NT2/D1 (cell line): ENCODE results near the gene APOF.
"Not testable (repeated sequence)": the region's sequence is repeated elsewhere in the genome, so short reads cannot be mapped to it uniquely, and the experiment has no call there.

Source experiments
- DNase-seq: peaks from one replicate; pipeline ENCODE4 v3.0.0-alpha.2; 2011; ENCODE audit warnings: low read depth, low spot score
- H3K27me3 ChIP-seq: 2 replicates; pipeline ENCODE4 v1.6.0; 2011; ENCODE audit warnings: mild to moderate bottlenecking; ENCODE audit not compliant: insufficient read length, insufficient read depth
- H3K36me3 ChIP-seq: 2 replicates; pipeline ENCODE4 v1.6.1; 2011; ENCODE audit warnings: mild to moderate bottlenecking, low read length, mixed read lengths; ENCODE audit not compliant: insufficient read depth, insufficient read length
- H3K4me1 ChIP-seq: 2 replicates; pipeline ENCODE4 v1.5.1; 2011; ENCODE audit not compliant: insufficient read depth, insufficient read length
- H3K4me3 ChIP-seq: 2 replicates; pipeline ENCODE4 v1.5.1; 2011; ENCODE audit warnings: low read depth; ENCODE audit not compliant: insufficient read length
- H3K9ac ChIP-seq: 2 replicates; pipeline ENCODE4 v1.6.0; 2011; ENCODE audit warnings: low read depth; ENCODE audit not compliant: insufficient read length
- H3K9me3 ChIP-seq: 2 replicates; pipeline ENCODE4 v1.5.1; 2011; ENCODE audit warnings: mild to moderate bottlenecking, low read length; ENCODE audit not compliant: insufficient read depth
- SUZ12 ChIP-seq: IDR thresholded peaks from 2 replicates; pipeline ENCODE4 v1.6.1; 2011; ENCODE audit not compliant: insufficient read length, insufficient read depth; ENCODE audit errors: extremely low read depth
- YY1 ChIP-seq: IDR thresholded peaks from 2 replicates; pipeline ENCODE4 v1.6.1; 2011; ENCODE audit not compliant: insufficient read length, insufficient read depth
- ZNF274 ChIP-seq: IDR thresholded peaks from 2 replicates; pipeline ENCODE4 v1.6.1; 2011; ENCODE audit warnings: mild to moderate bottlenecking, low read depth, low read length

Gene APOF

GRCh38 chr12:56341616-56342015 lies 21.0 kb downstream of the APOF start:
- no peak for DNase-seq

GRCh38 chr12:56339158-56339422 lies 23.6 kb downstream of the APOF start:
- Histone ChIP-seq H3K4me3 (no peak overlapping the region), H3K4me1 (peaks cover 16% of the 10 kb centered on the region), H3K9ac (peak overlapping the region; percentile 57), H3K27me3 (no peaks in the 10 kb centered on the region), H3K36me3 (peaks cover 23% of the 10 kb centered on the region), H3K9me3 (no peaks in the 10 kb centered on the region)
- no peak for DNase-seq
- no peak for TF ChIP-seq ZNF274
- no peak for TF ChIP-seq YY1
- no peak for TF ChIP-seq SUZ12

More at GRCh38 chr12:56341616-56342015, 21.0 kb downstream of the APOF start:
- H3K27me3 ChIP-seq, result no peaks in the 10 kb centered on the region
- peaks cover 39% of the 10 kb centered on the region for H3K36me3 ChIP-seq
- TF ChIP-seq YY1, result no peak
- no peak for TF ChIP-seq SUZ12
- TF ChIP-seq ZNF274, result no peak
- no peak overlapping the region for H3K4me3 ChIP-seq
- no peaks in the 10 kb centered on the region for H3K9me3 ChIP-seq
- H3K4me1 ChIP-seq, result peaks cover 14% of the 10 kb centered on the region
- H3K9ac ChIP-seq, result no peak overlapping the region

GRCh38 chr12:56338308-56339157 lies 24.1 kb downstream of the APOF start, which contains the start of gene IL23A:
TSS of gene IL23A (plus strand) at chr12:56338884. CDS start at chr12:56339045, 161 bp downstream.
- Histone ChIP-seq H3K27me3 (no peaks in the 10 kb centered on the region), H3K4me1 (peaks cover 16% of the 10 kb centered on the region), H3K9me3 (no peaks in the 10 kb centered on the region), H3K9ac (peak within 1 kb of the TSS; percentile 57), H3K4me3 (no peak within 1 kb of the TSS), H3K36me3 (peaks cover 18% of the 10 kb centered on the region)
- DNase-seq, result no peak
- TF ChIP-seq ZNF274 (no peak), YY1 (no peak), SUZ12 (no peak)

- Histone ChIP-seq H3K9ac (no peak overlapping the region), H3K4me3 (no peak overlapping the region), H3K36me3 (peaks cover 10% of the 10 kb centered on the region), H3K9me3 (no peaks in the 10 kb centered on the region), H3K4me1 (peaks cover 16% of the 10 kb centered on the region), H3K27me3 (no peaks in the 10 kb centered on the region)
- TF ChIP-seq SUZ12 (no peak), ZNF274 (no peak), YY1 (no peak)
- DNase-seq, result no peak
Measured at GRCh38 chr12:56337753-56338251, 24.9 kb downstream of the APOF start.

- TF ChIP-seq ZNF274 (no peak), YY1 (no peak), SUZ12 (no peak)
- Histone ChIP-seq H3K9me3 (no peaks in the 10 kb centered on the region), H3K36me3 (peaks cover 5% of the 10 kb centered on the region), H3K4me3 (no peak overlapping the region), H3K27me3 (no peaks in the 10 kb centered on the region), H3K9ac (no peak overlapping the region), H3K4me1 (peaks cover 16% of the 10 kb centered on the region)
- DNase-seq, result no peak
Measured at GRCh38 chr12:56336361-56337167, 26.1 kb downstream of the APOF start.

DNA sequence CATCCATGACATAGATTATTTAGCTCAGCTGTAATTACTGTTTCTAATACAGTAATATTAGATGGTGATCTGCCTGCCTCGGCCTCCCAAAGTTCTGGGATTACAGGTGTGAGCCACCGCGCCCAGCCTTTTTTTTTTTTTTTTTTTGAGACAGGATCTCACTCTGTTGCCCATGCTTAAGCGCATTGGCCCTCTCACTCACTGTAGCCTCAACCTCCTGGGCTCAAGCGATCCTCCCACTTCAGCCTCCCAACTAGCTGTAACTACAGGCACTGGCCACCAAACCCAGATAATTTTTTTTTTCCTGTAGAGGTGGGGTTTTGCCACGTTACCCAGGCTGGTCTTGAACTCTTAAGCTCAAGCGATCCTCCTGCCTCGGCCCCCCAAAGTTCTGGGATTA lies 27.1 kb downstream of the APOF start:
- H3K9ac ChIP-seq, H3K36me3 ChIP-seq, H3K4me3 ChIP-seq, H3K27me3 ChIP-seq, DNase-seq, H3K9me3 ChIP-seq: not testable (repeated sequence)
- peaks cover 16% of the 10 kb centered on the region for H3K4me1 ChIP-seq

- peak overlapping the region; percentile 85 for H3K9ac ChIP-seq
- no peaks in the 10 kb centered on the region for H3K36me3 ChIP-seq
- peaks cover 16% of the 10 kb centered on the region for H3K4me1 ChIP-seq
- no peaks in the 10 kb centered on the region for H3K9me3 ChIP-seq
- H3K4me3 ChIP-seq, result peak overlapping the region; percentile 73
- no peaks in the 10 kb centered on the region for H3K27me3 ChIP-seq
- DNase-seq, result no peak
- TF ChIP-seq SUZ12 (no peak), YY1 (no peak), ZNF274 (no peak)
Measured at GRCh38 chr12:56334490-56334793, 28.2 kb downstream of the APOF start.
